Caki2 (cell line): ENCODE results near the gene MTG2. TPM values are rescaled to one million over a fixed set of nuclear protein-coding genes. Genes with fewer than 3 reads are reported as not detected.

Source experiments
- DNase-seq: peaks from one replicate; pipeline ENCODE4 v3.0.0-alpha.2; 2015; ENCODE audit warnings: low read depth
- in situ Hi-C: cut with HindIII; loops from 2 replicates; pipeline ENCODE4 v1.10.0; 2016; ENCODE audit warnings: low sequenced_read_pairs, low pct_unique_long_range_greater_than_20kb, mixed read lengths
- total RNA-seq: library from RNA; depleted of rRNA; stranded (reverse); fragments of >200 nt; shearing (Covaris generic); gene quantifications from 2 replicates; pipeline ENCODE4 v1.2.3, GENCODE V29; 2014; ENCODE audit warnings: low replicate concordance; rRNA removed

The MTG2 gene
- total RNA-seq, 1 experiment from 2014 or later: 21.8 TPM

- in situ Hi-C loops: no loop called here
- no peak for DNase-seq
These were observed 64.2 kb downstream of the MTG2 start for GRCh38 chr20:62246872-62247652.

GRCh38 chr20:62248890-62249560, 66.2 kb downstream of the MTG2 start:
- in situ Hi-C loops: no loop called here
- no peak for DNase-seq

GRCh38 chr20:62252342-62252966, 69.6 kb downstream of the MTG2 start:
- in situ Hi-C loops: no loop called here
- DNase-seq: peak; percentile 37

Other genes starting within 250 kb of the MTG2 start
- 3.7 and 6.0 TPM in 2 replicates for gene TAF4, start 117.1 kb upstream of the MTG2 start, total RNA-seq
- gene LSM14B, start 60.6 kb upstream of the MTG2 start, total RNA-seq: 57.4 and 65.1 TPM in 2 replicates
- 687 and 810 TPM in 2 replicates for gene PSMA7, start 39.6 kb upstream of the MTG2 start, total RNA-seq
- 7.1 and 8.2 TPM in 2 replicates for gene SS18L1, start 39.3 kb upstream of the MTG2 start, total RNA-seq
- not detected in 2 replicates for gene HRH3, start 37.2 kb downstream of the MTG2 start, total RNA-seq
- gene OSBPL2, start 55.5 kb downstream of the MTG2 start, total RNA-seq: 14.0 and 17.9 TPM in 2 replicates
- gene ADRM1, start 120.0 kb downstream of the MTG2 start, total RNA-seq: 213 and 243 TPM in 2 replicates
- 59.3 and 63.3 TPM in 2 replicates for gene LAMA5, start 184.3 kb downstream of the MTG2 start, total RNA-seq
- 2,013 and 2,296 TPM in 2 replicates for gene RPS21, start 204.1 kb downstream of the MTG2 start, total RNA-seq
- gene CABLES2, start 224.3 kb downstream of the MTG2 start, total RNA-seq: 3.3 and 5.9 TPM in 2 replicates
- not detected in 2 replicates for gene RBBP8NL, start 244.5 kb downstream of the MTG2 start, total RNA-seq